Measurements from ENCODE around the gene SLC16A10.

- no peak for TF ChIP-seq CTCF (conservative IDR thresholded peaks at IDR 0.05; ENCODE audit: low read depth, low read length)
- TF ChIP-seq EZH2 (IDR thresholded peaks at IDR 0.05; ENCODE audit: low read length, unreplicated experiment) = no peak
These were observed 151.3 kb downstream of the SLC16A10 start for GRCh38 chr6:111238464-111239119.

Measured in PC-3 (cell line).